Measurements from ENCODE around the gene CCDC69.

- TF ChIP-seq CTCF (conservative IDR thresholded peaks at IDR 0.05; ENCODE audit: low read length): no peak
- no peak for TF ChIP-seq EZH2phosphoT487 (IDR thresholded peaks at IDR 0.05; ENCODE audit: borderline replicate concordance, low read depth, low read length)
Measured at GRCh38 chr5:151222054-151222789, 1.7 kb downstream of the CCDC69 start.

Measured in OCI-LY7 (cell line).